PFSK-1 (cell line): ENCODE measurements around the gene CYBB.

Experiments
- FOXP2 ChIP-seq: optimal IDR thresholded peaks from 2 replicates; pipeline ENCODE3; 2011; ENCODE audit warnings: borderline replicate concordance, control low read depth, inconsistent platforms; ENCODE audit not compliant: insufficient read depth; ENCODE audit errors: extremely low read length, extremely low read depth
- POLR2AphosphoS5 ChIP-seq: IDR thresholded peaks from 2 replicates; pipeline ENCODE4 v1.6.1; 2012; ENCODE audit warnings: low read depth, mild to moderate bottlenecking, control low read depth, low read length, moderate library complexity
- SIN3A ChIP-seq: IDR thresholded peaks from 2 replicates; pipeline ENCODE4 v1.6.1; 2012; ENCODE audit warnings: mild to moderate bottlenecking, low read length, moderate library complexity, borderline replicate concordance; ENCODE audit not compliant: insufficient read depth
- TAF1 ChIP-seq: IDR thresholded peaks from 2 replicates; pipeline ENCODE4 v1.6.1; 2012; ENCODE audit warnings: low read length, control low read depth, borderline replicate concordance; ENCODE audit not compliant: insufficient read depth
- TF ChIP-seq, protein P1 (sequence below), 2 experiments: IDR thresholded peaks; 2 replicates each; pipeline versions ENCODE4 v1.6.1 to v1.8.0; 2011 to 2012; ENCODE audit warnings: low read depth in 2 of 2, low read length in 2 of 2, control low read depth in 1 of 2, inconsistent platforms in 1 of 2, mild to moderate bottlenecking in 1 of 2, moderate library complexity in 1 of 2; ENCODE audit not compliant: insufficient read depth in 1 of 2

DNA sequence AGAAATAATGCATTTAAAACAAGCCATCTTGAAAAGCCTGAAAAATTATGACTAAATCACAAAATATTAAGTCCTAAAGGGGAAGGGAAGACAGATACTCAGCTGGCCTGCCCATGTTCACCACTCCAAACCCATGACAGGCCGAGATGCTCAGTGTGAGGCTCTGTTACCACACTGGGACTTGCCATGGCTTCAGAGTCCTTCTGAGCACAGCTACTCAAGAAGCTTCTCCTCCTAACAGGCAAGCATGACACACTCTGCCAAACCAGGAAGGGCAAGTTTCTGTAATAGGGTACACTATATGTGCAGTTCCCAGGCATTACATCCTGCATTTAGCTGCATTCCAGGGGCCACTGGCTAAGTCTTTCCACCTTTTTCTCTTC is 34.0 kb upstream of the CYBB start:
- TF ChIP-seq TAF1, result no peak
- no peak for TF ChIP-seq POLR2AphosphoS5
- TF ChIP-seq, protein P1, sequence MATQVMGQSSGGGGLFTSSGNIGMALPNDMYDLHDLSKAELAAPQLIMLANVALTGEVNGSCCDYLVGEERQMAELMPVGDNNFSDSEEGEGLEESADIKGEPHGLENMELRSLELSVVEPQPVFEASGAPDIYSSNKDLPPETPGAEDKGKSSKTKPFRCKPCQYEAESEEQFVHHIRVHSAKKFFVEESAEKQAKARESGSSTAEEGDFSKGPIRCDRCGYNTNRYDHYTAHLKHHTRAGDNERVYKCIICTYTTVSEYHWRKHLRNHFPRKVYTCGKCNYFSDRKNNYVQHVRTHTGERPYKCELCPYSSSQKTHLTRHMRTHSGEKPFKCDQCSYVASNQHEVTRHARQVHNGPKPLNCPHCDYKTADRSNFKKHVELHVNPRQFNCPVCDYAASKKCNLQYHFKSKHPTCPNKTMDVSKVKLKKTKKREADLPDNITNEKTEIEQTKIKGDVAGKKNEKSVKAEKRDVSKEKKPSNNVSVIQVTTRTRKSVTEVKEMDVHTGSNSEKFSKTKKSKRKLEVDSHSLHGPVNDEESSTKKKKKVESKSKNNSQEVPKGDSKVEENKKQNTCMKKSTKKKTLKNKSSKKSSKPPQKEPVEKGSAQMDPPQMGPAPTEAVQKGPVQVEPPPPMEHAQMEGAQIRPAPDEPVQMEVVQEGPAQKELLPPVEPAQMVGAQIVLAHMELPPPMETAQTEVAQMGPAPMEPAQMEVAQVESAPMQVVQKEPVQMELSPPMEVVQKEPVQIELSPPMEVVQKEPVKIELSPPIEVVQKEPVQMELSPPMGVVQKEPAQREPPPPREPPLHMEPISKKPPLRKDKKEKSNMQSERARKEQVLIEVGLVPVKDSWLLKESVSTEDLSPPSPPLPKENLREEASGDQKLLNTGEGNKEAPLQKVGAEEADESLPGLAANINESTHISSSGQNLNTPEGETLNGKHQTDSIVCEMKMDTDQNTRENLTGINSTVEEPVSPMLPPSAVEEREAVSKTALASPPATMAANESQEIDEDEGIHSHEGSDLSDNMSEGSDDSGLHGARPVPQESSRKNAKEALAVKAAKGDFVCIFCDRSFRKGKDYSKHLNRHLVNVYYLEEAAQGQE (IDR thresholded peaks at IDR 0.05; ENCODE audit: insufficient read depth in 1 of 2, low read depth in 2 of 2, low read length in 2 of 2), result no peak
- no peak for TF ChIP-seq SIN3A
- no peak for TF ChIP-seq FOXP2
